ENCODE data around the gene ABCF3.

Gene ABCF3

DNA sequence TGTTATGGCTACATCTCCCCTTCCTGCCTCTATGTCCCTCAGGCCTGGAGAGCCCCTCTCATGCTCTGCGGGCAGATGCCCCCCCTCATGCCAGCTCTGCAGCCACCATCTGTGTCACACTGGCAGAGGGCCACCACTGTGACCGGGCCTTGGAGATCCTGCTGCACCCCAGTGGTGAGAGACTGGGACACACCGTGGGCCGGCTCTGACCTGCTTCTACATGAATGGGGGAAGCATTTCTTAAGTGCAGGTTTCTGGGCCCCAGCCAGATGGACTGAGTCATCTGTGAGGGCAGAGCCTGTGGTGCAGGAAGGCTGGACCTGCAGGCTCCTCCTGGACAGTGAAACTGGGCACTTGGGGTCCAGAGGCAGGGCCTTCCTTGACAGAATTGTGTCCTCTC lies 48.2 kb downstream of the ABCF3 start:
- no peak for DNase-seq

DNA sequence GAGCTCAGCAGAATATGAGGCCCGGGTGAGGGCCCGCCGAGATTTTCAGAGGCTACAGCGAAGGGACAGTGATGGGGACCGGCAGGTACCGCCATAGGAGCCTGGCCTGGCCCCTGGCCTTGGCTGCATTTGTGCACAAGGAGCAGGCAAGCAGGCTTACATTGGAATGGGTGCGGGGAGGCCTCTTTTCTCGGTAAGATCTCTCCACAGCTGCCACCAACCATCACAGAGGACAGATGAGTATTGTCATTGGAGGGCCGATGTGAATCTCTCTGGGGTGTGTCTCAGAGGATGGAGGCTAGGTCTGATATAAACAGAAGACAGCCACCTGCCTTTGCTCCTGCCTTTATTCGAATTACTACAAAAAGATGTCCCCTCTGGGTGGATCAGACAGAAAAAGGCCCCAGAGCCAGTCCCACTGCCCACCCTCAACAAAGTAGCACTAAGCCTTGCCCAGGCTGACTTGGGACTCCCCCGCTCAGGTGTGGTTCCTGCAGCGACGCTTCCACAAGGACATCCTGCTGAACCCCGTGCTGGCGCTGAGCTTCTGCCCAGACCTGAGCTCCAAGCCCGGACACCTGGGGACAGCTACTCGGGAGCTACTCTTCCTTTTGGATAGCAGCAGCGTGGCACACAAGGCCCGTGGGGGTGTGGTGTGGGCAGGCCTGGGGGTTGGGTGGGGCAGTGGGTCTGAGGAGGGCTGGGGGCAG lies 48.8 kb downstream of the ABCF3 start:
- no peak for DNase-seq

DNA sequence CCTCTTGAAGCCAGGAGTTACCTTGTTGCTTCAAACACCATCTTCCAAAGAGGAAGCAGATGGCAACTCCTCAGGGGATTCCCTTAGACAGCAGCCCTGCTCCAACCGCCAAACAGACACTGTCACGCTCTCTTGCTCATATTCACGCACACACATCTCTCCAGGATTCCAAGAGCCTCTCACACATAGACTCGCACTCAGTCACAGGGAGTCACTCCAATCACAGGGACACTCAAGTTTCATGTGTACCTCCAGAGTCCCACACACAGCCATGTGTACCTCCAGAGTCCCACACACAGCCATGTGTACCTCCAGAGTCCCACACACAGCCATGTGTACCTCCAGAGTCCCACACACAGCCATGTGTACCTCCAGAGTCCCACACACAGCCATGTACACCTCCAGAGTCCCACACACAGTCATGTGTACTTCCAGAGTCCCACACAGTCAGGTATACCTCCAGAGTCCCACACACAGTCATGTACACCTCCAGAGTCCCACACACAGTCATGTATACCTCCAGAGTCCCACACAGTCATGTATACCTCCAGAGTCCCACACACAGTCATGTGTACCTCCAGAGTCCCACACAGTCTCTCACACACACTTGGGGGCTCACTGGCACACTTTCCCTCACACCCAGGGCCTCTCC lies 49.5 kb downstream of the ABCF3 start:
- no peak for DNase-seq

DNA sequence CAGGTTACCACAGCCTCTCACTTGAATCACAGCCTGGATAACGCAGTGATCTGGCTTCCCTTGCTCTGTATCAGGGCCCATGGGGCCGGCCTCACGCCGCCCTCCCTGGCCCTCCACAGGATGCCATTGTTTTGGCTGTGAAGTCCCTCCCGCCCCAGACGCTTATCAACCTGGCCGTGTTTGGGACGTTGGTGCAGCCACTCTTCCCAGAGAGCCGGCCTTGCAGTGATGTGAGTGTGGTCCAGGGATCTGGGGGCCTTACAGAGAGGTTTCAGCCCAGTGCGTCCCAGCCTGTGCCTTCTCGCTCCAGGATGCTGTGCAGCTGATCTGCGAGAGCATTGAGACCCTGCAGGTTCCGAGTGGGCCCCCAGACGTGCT lies 50.0 kb downstream of the ABCF3 start:
- no peak for DNase-seq

DNA sequence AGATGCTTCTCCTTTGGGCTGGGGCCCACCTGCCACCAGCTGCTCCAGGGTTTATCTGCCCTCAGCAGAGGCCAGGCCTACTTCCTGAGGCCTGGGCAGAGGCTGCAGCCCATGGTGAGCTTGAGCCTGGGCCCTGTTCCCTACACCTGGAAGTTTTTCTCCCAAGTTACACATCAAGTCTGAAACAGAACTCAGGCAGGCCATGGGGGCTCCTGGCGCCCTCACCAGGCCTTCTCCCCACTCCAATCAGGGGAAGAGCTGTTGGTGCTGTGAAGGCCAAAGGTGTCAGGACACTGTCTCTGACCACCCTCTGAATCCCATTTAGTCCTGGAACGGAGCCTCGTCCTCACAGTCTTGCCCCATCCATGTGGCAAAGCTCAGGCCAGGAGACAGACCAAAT lies 50.6 kb downstream of the ABCF3 start:
- DNase-seq = no peak

DNA sequence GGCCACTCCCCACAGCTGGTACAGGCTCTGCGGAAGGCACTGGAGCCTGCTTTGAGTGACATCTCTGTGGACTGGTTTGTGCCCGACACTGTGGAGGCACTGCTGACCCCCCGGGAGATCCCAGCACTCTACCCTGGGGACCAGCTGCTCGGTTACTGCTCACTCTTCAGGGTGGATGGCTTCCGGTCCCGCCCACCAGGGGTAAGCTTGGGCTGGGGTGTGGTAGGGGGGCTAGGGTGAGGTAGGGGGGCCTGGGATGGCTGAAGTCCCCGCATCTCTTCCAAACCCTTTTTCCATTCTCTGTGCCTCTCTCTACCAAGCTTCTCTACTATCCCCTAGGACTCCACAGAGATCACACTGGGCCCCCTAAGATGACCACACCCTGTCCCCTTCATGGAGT lies 51.2 kb downstream of the ABCF3 start:
- DNase-seq = no peak

DNA sequence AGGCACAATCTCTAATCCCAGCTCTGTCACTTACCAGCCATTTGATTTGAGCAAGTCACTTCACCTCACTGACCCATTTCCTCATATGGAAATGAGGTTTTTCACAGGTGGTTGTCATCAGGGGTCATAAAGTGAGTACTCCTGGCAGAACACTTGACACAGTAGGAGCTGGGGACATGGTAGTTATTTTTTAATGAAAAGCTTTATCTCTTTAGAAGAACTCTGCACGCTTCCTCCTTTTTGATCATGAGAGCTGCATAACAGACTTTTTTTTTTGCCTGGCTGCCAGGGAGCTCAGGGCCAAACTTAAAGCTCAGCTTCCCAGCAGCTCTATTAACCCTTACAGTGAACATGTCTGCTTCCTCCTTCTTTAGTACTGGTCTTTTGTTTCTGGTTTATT lies 51.8 kb downstream of the ABCF3 start:
- DNase-seq = no peak

DNA sequence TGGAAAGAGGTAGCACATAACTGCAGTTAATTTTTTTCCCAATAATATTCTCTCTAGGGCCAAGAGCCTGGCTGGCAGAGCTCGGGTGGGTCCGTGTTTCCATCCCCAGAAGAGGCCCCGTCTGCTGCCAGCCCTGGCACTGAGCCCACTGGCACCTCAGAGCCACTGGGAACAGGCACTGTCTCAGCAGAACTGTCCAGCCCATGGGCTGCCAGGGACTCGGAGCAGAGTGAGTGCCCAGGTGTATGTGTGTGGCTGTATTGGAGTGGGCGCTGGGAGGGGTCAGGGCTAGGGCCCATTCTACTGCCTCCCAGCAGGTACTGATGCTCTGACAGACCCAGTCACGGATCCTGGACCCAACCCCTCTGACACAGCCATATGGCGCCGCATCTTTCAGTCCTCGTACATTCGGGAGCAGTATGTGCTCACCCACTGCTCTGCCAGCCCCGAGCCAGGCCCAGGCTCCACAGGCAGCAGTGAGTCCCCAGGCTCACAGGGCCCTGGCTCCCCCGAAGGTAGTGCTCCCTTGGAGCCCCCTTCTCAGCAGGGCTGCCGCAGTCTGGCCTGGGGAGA lies 52.3 kb downstream of the ABCF3 start:
- DNase-seq = no peak

DNA sequence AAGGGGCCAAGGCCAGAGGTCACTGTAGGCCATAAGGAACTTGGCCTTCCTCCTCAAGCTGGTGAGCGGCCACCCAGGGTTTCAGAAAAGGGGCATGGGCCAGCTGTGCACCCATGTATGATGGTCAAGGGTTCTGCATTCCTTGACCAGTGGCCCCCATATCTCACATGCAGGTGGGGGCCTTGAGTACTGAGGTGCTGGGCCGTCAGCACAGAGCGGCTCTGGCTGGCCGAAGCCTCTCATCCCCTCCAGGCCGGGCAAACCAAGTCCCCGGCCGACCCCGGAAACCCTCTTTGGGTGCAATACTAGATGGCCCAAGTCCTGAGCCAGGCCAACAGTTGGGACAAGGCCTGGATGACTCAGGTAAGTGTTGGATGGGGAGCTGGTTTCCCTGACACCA lies 53.2 kb downstream of the ABCF3 start:
- DNase-seq = no peak

DNA sequence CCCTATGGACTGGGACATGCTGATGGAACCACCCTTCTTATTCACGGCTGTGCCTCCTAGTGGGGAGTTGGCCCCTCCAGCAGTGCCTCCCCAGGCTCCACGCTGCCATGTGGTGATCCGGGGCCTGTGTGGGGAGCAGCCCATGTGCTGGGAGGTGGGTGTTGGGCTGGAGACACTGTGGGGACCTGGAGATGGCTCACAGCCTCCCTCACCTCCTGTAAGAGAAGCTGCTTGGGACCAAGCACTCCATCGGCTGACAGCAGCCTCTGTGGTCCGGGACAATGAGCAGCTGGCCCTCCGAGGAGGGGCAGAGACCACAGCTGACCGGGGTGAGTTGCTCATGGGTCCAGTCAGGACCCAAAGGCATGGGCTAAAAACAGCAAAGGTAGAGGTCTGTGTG lies 53.7 kb downstream of the ABCF3 start:
- DNase-seq = no peak

DNA sequence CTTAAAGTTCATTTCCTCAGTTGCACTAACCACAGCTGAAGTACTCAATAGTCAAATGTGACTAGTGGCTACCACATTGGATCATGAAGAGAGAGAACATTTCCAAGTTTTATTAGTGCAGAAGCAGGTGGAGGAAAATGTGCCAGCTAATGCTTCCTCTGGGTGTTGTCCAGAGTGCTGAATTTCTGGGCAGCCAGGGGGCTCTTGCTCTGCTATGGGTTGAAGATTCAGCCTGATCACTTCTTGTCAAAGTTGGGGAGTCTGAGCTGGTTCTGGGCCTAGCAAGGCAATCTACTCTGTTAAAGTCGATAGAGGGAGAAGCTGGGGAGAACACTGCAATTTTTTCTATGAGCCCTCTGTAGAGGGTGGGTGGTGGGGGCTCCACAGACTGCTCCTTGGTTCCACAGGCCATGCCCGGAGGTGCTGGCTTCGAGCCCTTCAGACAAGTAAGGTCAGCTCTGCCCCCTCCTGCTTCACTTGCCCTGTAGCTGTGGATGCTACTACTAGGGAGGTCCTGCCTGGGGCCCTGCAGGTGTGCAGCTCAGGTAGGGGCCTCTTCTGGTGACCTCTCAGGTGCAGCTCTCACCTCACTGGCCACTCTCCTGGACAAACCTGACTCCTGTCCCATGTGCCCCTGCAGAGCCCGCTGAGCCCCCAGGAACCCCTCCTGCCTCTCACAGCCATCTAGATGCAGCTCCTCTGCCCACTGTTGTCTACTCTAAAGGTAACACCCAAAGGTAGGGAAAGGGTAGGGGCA lies 54.6 kb downstream of the ABCF3 start:
- no peak for DNase-seq

DNA sequence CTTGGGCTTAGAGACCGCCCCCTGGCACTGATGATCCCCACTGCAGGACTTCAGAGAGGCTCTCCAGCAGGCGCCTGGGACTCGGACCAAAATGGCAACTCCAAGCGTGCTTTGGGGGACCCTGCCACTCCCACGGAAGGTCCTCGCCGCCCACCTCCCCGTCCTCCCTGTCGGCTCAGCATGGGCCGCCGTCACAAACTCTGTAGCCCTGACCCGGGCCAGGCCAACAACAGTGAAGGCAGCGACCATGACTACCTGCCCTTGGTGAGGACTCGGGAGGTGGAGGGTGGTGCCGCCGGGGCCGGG lies 55.1 kb downstream of the ABCF3 start:
- no peak for DNase-seq

DNA sequence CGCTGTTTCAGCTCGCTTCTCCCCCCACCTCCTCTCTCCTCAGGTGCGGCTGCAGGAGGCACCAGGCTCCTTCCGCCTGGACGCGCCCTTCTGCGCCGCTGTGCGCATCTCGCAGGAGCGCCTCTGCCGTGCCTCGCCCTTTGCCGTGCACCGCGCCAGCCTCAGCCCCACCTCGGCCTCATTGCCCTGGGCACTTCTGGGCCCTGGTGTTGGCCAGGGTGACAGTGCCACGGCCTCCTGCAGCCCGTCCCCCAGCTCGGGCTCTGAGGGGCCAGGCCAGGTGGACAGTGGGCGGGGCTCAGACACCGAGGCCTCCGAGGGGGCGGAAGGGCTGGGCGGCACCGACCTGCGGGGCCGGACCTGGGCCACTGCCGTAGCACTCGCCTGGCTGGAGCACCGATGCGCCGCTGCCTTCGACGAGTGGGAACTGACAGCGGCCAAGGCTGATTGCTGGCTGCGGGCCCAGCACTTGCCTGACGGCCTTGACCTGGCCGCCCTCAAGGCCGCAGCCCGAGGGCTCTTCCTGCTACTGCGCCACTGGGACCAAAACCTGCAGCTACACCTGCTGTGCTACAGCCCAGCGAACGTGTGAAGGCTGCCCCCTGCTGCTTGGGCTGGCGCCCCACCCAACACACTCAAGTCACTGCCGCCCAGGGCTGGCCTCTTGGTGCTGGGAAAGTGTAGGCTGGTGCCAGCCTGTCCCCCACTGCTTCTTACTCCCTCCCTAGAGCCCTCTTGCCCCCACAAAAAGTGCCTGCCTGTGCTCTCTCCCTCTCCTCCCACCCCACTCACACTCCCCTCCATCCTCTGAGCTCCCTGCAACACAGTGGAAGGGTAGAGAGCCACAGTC lies 55.7 kb downstream of the ABCF3 start:
- DNase-seq = no peak

DNA sequence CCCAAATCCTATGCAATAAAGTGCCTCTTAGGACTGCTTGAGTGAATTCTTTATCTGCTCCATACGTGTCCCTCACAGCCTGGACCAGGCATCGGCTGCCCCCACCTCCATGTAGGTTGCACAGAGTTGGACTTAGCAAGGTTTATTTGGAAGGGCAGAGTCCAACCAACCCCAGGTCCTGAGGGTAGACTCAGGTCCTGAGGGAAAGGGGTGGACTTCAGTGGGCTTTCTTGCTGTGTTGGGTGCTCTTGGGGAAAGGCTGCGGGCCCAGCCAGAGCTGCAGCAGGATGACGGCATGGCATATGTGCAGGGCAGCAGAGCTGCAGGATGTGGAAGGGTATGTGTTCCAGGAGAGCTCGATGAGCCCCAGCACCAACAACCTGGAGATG lies 56.3 kb downstream of the ABCF3 start:
- DNase-seq = no peak
